ENCODE data around the gene ANGPTL2.
"Not testable (repeated sequence)": the region's sequence is repeated elsewhere in the genome, so short reads cannot be mapped to it uniquely, and the experiment has no call there.

Gene ANGPTL2

GRCh38 chr9:127122176-127123063 is at the start of gene ANGPTL2:
ANGPTL2 (minus strand) TSS chr9:127122635; CDS start chr9:127108731, 13,904 bp downstream.
- peak; percentile 99 for DNase-seq

GRCh38 chr9:127171348-127171747 is 48.9 kb upstream of the ANGPTL2 start:
- DNase-seq, result not testable (repeated sequence)

GRCh38 chr9:127170652-127171051 is 48.2 kb upstream of the ANGPTL2 start:
- no peak for DNase-seq

- no peak for DNase-seq
Measured at GRCh38 chr9:127170103-127170502, 47.7 kb upstream of the ANGPTL2 start.

- no peak for DNase-seq
Measured at GRCh38 chr9:127169575-127169883, 47.1 kb upstream of the ANGPTL2 start.

GRCh38 chr9:127168756-127169574 is 46.5 kb upstream of the ANGPTL2 start:
- no peak for DNase-seq

GRCh38 chr9:127167560-127168326 is 45.3 kb upstream of the ANGPTL2 start:
- no peak for DNase-seq

GRCh38 chr9:127166651-127167524 is 44.5 kb upstream of the ANGPTL2 start:
- DNase-seq, result no peak

- DNase-seq, result no peak
Measured at GRCh38 chr9:127166111-127166510, 43.7 kb upstream of the ANGPTL2 start.

- DNase-seq, result no peak
Measured at GRCh38 chr9:127165116-127165515, 42.7 kb upstream of the ANGPTL2 start.

GRCh38 chr9:127163409-127163808 is 41.0 kb upstream of the ANGPTL2 start:
- no peak for DNase-seq

- DNase-seq, result no peak
Measured at GRCh38 chr9:127162864-127163365, 40.5 kb upstream of the ANGPTL2 start.

- DNase-seq, result no peak
Measured at GRCh38 chr9:127162046-127162863, 39.8 kb upstream of the ANGPTL2 start.

GRCh38 chr9:127161081-127161624 is 38.7 kb upstream of the ANGPTL2 start:
- DNase-seq, result no peak

- DNase-seq, result no peak
Measured at GRCh38 chr9:127159949-127160610, 37.6 kb upstream of the ANGPTL2 start.

GRCh38 chr9:127159325-127159801 is 36.9 kb upstream of the ANGPTL2 start:
- no peak for DNase-seq

- DNase-seq, result no peak
Measured at GRCh38 chr9:127158786-127159324, 36.4 kb upstream of the ANGPTL2 start.

GRCh38 chr9:127155314-127155960 is 33.0 kb upstream of the ANGPTL2 start:
- DNase-seq, result no peak
